HG03095 (cell line): ENCODE measurements around the gene SEPTIN6.
"Not testable (repeated sequence)": the region's sequence is repeated elsewhere in the genome, so short reads cannot be mapped to it uniquely, and the experiment has no call there.

Experiments
- ATAC-seq: cut with Tn5 transposase; IDR thresholded peaks from one replicate; pipeline ENCODE4 v1.9.1; 2021; ENCODE audit warnings: moderate library complexity; ENCODE audit not compliant: unreplicated experiment

SEPTIN6 gene

DNA sequence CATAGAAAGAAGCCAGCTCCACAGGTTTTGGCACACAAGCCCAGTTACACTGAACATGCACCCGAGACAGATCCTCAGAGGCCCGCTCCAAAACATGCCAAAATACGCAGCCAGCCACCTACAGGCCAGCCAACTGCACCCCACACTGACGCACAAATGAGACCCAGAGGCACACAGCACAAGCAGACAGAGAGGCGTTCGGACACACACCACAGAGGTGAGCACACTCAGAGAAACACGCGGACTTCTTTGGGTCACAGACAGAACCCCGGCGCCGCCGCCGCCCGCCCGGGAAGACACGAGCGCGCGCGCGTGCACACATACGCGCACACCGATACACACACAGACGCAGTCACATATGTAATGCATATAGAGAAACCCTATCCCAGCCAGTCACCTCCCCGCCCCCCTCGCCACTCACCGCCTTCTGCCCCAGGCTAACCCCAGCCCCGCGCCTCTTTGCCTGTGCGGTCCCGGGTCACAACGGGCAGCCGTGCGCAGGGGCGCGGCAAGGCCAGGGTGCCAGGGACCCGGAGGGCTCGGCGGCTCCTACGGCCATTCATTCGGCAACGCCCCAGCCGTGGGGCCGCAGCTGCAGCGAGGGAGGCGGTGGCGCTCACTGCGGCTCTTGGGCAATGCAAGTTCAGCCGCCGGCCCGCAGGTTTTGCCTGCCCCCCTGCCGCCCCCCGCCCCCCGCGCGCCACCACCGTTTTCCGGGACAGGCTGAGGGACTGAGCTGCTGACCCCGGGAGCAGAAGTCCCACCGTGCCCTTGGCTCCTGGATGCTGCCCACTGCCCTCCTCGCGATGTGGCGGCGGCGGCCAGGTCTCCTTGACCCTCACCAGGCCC is 553 bp downstream of the SEPTIN6 start:
- ATAC-seq = no peak

DNA sequence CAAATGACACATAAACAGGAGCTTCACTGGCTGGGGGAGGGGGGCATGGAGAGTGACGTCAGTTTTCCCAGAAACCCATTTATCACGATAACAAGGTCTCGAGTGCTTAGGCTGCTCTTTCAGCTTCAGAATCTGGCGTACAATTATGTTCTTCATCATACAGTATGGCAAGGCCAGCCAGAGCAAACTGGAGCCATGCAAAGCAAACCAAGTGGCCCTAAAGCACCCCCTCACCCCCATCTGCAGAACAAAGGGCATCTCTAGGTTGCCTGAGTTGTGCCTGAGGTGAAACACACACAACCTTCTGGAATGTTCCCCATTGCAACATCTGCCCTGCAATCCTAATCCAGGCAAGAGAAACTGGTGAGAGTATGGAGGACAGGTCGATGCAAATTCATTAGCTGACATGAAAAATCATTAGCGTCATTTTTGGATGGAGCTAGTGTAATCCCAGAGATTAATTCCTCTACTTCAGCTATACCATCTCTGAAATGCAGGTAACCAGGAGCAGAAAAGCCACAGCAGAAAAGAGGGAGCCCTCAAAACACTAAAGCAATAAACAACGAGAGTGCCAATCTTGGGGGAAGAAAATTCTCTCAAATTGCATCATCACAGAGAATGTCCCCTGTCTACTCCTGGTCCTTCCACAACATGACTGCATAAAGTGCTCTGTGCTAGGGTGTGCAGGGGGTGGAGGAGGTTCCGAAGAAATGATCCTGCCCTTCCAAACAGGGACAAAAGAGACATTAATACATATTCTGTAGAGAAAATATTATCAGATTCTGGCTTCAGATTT is 1.8 kb downstream of the SEPTIN6 start:
- no peak for ATAC-seq

DNA sequence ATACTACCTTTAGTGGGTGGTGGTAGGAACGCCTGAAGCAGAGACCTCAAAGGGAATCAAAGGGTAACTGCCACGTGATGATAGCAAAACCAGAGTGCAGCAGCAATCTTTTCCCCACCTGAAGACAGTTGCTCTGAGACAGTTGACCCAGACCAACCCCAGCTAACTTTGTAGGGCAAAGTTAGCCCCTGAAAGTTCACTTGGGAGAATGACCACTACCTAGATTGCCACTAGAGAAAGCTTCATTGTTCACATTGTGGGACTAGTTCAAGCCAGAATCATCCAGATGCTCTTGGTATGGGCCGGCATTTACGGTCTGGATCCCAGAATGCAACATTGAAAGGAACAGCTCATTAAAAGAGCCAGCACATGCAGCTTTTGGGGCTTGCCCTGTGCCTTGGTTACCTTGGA is 4.1 kb downstream of the SEPTIN6 start:
- ATAC-seq = no peak

DNA sequence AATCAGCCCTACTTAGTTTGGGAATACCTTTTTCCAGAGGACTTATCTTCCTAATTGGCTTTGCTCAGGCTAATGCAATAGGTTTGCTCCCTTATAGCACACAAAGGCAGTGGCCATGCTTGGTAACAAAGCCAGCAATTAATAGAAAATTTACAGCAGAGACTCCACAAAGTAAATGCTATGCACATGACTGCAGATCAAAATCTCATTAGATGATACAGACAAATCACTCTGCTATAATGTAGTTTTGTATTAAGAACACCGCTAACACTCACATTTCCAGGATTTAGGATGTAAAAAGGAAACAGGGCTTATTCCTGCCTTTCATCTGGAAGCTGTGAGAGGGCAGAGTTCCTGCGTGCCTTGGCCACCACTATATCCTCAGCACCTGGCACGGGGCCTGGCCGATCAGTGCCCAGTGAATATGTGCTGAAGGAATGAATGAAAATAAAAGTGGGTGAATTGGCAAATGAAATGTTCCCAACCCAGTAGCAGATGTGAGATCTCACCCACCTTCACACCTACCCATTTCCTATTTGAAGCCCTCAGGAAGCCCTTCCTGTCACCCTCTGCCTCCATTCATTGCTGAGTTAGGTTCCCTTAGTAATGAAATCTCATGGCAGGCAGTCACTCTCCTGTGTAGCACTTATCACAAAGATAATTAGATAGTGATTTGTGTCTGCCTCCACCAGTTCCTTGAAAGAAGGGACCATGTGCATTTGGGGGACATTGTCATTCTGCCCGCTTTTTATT is 5.1 kb downstream of the SEPTIN6 start:
- ATAC-seq = no peak

DNA sequence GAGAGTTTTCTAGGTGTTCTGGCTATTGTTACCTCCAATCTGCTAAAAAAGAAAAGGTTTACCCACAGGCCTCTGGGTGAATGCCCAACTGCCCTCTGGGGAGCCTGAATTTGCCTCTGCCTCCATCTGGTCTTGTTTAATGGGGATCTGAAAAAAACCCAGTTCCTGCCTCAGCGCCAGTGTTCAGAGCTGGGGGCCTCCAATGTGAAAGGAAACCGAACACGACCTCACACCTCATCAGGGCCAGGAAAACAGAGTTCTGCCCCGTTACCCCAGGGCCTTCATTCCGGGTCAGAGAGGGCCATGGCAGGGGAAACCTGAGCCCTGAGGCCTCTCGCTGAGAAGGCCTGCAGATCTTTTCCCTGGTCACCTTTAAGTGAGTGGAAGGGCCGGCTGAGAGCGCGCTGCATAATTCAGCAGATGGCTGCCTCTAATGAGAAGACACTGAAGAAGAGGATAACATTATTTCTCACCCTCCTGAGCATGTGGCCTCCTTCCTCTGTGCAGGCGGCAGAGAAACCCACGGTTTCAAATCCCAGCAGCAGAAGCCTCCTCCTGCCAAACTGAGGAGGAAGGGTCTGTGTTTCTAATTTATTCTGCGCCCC is 6.8 kb downstream of the SEPTIN6 start:
- peak; percentile 37 for ATAC-seq

DNA sequence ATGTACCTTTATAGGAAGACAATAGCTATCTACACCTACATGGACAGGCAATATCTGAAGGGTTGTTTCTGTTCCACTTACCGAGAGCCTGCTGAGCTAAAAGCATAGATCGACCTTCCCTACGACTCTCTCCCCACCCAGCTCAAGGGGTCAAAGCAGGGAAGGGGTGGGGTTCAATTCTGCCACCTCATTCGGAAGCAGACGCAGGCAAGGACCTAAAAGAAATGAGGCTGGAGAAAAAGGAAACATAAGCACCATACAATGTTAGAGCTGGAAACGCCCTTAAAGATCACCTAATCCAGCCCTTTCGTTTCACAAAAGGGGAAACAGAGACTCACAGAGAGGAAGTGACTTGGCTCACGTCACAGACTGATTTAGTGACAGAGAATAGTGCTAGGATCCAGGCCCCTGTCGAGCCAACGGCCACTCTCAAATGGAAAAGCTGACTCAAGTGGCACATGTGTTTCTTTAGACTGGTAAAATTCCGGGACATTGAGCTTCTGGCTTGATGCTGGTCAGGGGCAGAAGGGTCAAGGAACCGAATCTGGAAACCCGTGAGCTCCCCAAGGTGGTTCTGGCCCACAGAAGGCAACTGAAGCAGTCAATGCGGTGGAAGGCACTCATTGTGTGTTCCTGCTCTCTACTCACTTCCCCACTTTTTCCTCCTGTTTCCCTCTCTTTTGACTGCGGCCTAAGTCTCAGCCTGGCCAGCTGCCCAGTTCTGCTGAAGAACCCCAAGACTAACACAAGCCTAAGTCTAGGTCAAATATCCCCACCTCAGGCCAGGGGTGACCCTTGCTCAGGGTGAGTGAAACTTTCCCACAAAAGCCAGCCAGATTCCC is 7.5 kb downstream of the SEPTIN6 start:
- peak; percentile 48 for ATAC-seq

DNA sequence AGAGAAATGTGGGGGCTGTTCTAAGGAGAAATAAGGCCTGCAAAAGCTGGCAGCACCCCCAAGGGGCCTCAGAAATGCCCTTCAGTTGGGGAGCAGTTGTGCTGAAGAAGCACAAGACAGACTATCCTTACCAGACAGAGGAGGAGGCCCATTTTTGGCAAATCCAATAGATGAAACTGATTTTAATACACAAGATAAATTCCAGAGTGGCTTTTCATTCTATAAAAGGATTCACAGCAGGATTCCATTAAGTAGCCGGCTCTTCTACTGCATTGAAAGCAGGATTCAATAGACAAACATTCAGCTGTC is 8.1 kb downstream of the SEPTIN6 start:
- no peak for ATAC-seq

DNA sequence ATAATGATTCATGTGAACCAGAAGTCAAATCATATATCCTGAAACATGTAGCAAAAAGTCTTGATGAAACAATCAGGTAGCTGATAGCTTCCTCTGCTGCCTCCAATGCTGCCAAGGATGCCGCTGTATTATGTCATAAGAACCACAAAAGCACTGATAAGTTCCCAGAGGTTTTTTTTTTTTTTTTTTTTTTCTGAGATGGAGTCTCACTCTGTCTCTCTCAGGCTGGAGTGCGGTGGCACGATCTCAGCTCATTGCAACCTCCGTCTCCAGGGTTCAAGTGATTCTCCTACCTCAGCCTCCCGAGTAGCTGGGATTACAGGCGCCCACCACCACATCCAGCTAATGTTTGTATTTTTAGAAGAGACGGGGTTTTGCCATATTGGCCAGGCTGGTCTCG is 8.7 kb downstream of the SEPTIN6 start:
- not testable (repeated sequence) for ATAC-seq

DNA sequence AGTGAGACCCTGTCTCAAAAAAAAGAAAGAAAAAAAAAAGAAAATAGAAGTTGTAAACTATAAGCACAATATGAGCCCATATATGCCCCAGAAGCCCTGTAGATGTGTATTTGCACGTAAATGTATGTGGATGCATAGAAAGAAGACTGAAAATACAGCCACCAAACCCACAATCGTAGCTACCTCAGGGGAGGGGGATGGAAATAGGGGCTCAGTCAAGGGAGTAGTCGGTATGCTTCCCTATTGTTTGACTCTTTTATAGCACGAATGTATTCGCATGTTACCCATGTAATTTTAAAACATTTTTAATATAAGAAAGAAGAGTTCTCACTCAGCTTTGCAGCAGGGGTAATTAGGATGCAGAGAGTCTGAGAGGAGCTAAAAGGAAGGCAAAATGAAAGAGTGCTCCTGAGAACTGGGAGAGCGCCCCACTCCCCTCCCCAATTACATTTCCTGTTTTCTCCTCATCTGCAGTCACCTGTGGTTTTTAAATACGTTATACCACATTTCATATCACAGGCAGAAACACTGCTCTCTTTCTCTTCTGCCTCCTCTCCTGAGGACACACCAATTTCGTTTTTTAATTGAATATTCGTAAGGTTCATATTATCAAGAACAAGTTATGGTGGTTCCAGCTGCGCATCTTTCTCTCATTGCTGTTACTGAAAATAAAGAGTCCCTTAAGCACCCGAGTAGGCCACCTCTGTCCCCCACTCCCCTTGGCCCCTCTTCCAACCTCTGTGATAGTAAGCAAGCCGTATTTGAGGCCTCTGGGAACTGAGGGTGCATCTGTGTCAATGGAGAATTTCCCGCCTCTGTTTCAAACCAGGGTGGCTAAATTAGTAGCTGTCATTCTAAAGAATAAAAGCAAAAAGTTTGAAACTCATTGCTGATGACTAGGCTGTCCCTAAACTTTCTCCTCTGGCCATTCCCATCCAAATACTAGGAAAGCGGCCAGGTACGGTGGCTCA is 10.7 kb downstream of the SEPTIN6 start:
- ATAC-seq = peak; percentile 42

DNA sequence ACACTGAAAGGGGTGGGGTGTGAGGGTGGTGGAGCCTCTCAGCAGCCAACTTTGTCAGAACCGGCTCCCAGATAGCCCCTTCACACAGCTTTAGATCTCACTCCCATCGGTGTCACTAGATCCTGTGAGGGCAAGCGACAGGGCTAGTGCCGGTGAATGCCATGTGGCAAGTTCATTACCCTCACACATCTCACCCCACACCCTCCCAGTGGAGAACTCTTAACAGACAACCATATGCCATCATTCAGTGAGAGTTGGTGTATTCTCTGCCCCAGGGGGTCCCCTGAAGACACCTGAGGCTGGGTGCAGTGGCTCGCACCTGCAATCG is 15.3 kb downstream of the SEPTIN6 start:
- ATAC-seq = no peak

DNA sequence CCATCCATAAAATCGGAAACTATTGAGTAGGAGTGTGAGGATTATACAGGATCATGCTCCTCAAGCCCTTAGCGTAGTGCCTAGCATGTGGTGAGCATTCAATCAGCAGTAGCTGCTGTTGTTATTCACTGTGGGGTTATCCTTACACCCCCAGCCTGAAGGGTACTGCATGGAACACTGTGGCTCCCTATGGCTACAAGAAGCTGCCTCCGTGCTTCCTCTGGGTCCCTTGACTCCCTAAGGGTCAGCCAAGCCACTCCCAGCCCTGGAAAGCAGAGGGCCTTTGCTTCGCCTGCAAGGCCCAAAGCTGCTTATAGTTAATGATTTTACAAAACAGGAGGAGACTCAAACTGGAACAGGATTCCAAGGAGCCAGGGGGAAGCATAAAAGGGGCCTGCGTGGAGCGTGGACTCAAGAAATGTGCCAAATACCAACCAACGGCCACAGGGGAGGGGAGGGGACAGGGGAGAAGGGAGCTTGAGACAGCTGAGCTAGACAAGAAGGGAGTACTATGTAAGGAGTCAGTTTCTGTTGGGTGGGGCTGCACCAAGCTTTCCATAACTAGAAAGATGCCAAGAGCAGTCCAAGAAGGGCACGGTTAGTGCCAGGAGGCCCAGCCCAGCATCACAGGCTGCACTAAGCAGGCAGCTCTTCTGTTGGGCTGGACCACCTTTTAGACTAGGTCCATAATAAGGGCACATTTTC is 15.9 kb downstream of the SEPTIN6 start:
- ATAC-seq = no peak

DNA sequence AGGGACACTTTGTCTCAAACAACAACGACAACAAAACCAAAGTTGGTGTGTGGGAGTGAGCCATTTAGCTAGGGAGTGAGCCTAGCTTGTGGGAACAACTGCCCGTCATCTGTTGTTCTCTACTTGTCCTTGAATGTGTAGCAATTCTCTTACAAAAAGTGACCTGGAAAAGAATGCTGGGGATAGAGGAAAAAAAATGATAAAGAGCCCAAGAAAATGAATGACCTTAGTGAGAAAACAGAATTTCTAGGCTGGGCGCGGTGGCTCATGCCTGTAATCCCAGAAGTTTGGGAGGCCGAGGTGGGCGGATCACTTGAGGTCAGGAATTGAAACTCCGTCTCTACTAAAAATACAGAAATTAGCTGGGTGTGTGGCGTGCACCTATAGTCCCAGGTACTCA is 19.6 kb downstream of the SEPTIN6 start:
- ATAC-seq = no peak

DNA sequence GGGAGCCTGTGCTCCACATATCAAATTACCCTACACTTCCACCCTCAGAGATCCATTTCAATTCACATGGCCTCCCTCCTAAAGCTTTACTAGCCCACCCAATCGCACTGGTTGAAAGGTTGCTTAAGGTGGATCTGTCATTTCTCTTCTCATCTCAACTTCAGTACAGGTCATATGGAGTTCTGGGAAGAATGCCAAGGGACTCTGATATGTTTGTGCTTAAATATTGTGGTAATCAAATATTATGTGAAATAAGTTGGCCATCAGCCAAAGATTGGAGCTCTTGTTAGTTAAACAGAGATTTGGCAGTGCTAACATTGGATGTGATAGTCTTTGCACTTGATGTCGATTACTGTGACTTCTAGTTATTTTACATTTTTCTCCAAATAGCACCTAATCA is 20.5 kb downstream of the SEPTIN6 start:
- no peak for ATAC-seq

DNA sequence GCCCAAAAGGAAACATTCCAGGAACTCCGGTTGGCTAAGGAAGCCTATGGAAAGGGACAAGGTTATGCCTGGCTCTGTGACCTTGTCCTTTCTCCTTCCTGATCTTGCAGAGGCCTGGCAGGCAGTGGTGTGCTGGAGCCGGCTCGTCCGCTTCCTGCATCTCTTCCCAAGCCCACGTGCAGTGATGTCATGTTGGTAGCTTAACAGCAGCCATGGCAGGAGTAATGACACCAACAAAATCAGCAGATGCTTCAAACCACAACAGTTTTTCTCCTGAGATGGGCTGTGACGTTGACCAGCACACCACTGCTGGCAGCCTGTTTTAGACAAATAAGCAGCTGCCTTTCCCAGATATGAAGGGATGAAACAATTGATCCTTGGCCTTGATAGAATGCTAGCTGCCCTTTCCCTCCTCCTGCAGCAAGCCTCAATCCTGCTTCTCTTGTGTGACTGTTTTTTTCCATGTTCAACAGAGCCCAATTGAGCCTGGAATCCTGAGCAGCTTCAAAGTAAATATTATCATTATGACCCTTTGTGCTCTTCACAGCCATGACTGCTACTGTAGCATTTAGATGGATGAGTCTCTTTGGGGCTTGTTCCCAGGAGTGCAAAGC is 23.4 kb downstream of the SEPTIN6 start:
- ATAC-seq = no peak

DNA sequence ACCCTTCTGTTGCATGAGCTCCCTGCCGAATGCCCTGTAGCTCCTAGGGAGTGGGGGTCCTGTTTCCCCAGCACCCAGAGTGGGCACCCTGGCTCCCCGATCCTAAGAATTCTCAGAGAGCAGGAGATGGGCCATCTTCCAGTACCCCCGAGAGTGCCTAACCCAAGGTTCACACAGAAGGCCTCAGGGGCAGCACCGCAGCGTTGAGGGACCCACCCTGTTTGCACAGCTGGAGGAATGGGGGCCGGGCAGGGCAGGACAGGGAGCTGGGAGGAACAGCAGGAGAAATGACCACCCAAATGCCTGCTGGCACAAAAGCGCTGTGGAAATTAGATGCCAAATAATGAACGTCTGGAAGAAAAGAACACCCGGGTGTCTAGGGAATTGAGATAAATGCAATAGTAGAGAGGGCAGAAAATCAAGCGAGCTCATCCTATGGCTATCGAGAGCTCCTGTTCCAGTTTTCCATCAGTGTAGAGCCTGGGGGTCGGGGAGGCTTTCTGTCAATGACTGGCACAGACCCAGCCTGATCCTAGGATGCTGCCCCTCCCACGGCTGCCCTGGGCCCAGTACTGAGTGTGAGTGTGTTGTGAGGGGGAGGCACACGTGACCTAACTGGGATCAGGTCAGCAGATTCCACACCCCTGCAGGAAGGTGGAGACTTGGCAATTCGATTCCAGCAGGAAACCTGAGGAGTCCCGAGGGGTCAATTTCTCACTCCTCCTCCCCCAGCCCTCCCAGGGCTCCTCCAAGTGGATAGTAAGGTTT is 25.7 kb downstream of the SEPTIN6 start:
- ATAC-seq = no peak

DNA sequence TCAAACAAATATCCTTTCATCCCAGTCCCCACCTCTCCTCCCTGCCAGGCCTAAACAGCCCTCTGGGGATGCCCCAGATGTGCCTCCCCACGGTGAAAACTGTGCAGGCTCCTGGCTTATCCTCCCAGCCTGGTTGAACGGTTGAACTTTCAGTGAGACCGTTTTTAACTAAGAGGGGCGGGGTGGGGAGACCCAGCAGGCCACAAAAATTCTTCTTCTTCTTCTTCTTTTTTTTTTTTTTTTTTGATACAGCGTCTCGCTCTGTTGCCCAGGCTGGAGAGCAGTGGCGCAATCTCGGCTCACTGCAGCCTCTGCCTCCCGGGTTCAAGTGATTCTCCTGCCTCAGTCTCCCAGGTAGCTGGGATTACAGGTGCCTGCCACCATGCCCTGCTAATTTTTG is 28.1 kb downstream of the SEPTIN6 start:
- ATAC-seq = not testable (repeated sequence)

DNA sequence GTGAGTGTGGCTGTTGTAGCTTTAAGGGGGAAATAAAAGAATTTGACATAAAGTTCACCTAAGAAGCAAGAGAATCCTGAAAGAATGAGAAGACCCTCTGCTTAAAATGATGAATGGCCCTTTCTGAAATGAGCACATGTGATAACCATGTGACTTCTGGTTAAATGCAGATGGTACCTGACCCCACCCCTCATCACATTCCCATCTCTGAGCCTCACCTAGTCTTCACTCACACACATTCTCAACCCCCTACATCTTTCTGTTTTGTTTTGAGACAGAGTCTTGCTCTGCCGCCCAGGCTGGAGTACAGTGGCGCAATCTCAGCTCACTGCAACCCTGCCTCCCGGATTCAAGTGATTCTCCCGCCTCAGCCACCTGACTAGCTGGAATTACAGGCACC is 31.5 kb downstream of the SEPTIN6 start:
- ATAC-seq = no peak

DNA sequence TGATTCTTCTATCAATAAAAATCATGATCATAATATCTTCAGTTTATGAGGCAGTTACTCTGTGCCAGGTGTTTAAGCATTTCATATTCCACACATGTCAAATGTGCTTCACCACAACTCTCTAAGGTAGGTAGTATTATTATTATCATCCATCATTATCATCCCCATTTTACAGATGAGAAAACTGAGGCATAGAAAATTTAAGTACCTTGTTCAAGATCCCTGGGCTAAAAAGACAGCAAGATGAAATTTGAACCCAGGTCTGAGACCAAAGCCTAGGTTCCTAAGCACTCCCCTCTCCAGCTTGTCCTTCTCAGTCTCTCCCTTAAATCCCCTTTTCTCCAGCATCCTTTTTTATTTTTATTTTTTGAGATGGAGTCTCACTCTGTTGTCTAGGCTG is 33.4 kb downstream of the SEPTIN6 start:
- no peak for ATAC-seq
